Measurements from ENCODE around the gene SPX.

DNA sequence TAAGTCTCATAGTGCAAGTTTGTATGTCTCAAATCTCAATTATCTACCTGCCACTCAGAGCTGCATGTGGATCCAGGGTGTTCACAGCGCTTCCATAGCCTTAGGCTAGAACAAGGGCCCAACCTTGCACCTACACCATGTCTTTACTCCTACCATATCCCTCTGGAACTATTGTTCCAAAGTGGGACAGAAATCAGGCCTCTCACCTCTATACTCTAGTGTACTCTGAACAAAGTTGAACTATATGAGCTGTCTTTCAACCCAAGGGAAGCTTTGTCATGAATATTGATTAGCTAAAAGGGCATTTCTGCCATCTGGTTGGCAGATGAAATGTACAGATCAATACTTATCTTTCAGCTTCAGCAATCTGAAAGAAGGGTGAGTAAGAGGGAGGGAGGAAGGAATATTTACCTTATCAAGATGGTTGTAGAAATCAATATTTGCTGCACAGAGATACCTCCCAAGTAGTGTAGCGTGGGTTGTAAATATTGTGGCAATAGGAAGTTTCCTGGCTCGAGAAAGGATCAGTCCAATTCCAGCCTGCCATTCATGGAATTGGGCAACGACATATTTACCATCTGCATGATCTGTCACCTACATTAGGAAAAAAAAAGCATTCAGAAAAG lies 47.8 kb downstream of the SPX start:
- no peak for TF ChIP-seq POLR2A (IDR thresholded peaks at IDR 0.05)
- no peak for TF ChIP-seq EP300 (IDR thresholded peaks at IDR 0.05)
- no peak for TF ChIP-seq CTCF (IDR thresholded peaks at IDR 0.05)
- no peak for TF ChIP-seq POLR2AphosphoS5 (IDR thresholded peaks at IDR 0.05)

All from gastroesophageal sphincter (tissue), 3 donors.